ENCODE data around the gene BPIFA2. TPM values are rescaled to one million over a fixed set of nuclear protein-coding genes. Genes with fewer than 3 reads are reported as not detected.
"Not testable (repeated sequence)": the region's sequence is repeated elsewhere in the genome, so short reads cannot be mapped to it uniquely, and the experiment has no call there.

The BPIFA2 gene
- total RNA-seq, 4 donors from 2014 or later = 2.2 TPM; not detected in 3

DNA sequence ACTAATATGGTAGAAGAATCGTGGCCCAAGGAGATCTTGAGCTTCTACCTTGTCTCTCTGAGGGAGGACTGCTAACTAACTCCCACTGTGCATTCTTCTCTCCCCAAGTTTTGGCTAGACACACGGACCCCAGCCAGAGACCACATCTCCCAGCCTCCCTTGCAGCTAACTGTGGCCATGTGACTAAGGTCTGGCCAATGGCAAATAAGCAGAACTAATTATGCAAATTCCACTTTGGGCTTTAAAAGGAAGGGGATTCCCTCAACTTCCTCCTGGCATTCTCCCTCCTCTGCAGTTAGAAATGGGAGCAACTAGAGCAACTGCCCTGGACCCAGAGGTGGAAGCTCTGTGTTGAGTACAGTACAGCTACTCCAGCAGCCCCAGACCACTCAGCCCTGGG is 15.4 kb downstream of the BPIFA2 start:
- no peak for DNase-seq (ENCODE audit: low spot score in 2 of 2)
- no peak for TF ChIP-seq EP300 (IDR thresholded peaks at IDR 0.05)
- TF ChIP-seq, protein P1, sequence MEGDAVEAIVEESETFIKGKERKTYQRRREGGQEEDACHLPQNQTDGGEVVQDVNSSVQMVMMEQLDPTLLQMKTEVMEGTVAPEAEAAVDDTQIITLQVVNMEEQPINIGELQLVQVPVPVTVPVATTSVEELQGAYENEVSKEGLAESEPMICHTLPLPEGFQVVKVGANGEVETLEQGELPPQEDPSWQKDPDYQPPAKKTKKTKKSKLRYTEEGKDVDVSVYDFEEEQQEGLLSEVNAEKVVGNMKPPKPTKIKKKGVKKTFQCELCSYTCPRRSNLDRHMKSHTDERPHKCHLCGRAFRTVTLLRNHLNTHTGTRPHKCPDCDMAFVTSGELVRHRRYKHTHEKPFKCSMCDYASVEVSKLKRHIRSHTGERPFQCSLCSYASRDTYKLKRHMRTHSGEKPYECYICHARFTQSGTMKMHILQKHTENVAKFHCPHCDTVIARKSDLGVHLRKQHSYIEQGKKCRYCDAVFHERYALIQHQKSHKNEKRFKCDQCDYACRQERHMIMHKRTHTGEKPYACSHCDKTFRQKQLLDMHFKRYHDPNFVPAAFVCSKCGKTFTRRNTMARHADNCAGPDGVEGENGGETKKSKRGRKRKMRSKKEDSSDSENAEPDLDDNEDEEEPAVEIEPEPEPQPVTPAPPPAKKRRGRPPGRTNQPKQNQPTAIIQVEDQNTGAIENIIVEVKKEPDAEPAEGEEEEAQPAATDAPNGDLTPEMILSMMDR (IDR thresholded peaks at IDR 0.05) = no peak
- TF ChIP-seq POLR2A (IDR thresholded peaks at IDR 0.05) = no peak
- WGBS, 2 donors = 78 to 82% methylated on average over 2 of the region's 2 CpGs

DNA sequence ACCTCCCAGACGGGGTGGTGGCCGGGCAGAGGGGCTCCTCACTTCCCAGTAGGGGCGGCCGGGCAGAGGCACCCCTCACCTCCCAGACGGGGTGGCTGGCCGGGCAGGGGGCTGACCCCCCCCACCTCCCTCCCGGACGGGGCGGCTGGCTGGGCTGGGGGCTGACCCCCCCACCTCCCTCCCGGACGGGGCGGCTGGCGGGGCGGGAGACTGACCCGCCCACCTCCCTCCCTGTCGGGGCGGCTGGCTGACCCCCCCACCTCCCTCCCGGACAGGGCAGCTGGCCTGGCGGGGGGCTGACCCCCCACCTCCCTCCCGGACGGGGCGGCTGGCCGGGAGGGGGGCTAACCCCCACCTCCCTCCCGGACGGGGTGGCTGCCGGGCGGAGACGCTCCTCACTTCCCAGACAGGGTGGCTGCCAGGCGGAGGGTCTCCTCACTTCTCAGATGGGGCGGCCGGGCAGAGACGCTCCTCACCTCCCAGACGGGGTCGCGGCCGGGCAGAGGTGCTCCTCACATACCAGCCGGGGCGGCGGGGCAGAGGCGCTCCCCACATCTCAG is 17.2 kb downstream of the BPIFA2 start:
- not testable (repeated sequence) for H3K4me3 ChIP-seq; H3K4me1 ChIP-seq; H3K27me3 ChIP-seq; H3K36me3 ChIP-seq; H3K27ac ChIP-seq; H3K9me3 ChIP-seq; DNase-seq (ENCODE audit: low spot score in 2 of 2)
- WGBS, 2 donors = 80 to 84% methylated on average over 4 to 15 of the region's 40 CpGs

More for the DNA sequence above, 15.4 kb downstream of the BPIFA2 start:
- Histone ChIP-seq H3K9me3 (peaks cover 0 to 9% (median 0%) of the 10 kb centered on the region in 4 donors), H3K4me1 (no peaks in the 10 kb centered on the region), H3K27ac (no peak overlapping the region), H3K36me3 (no peaks in the 10 kb centered on the region), H3K27me3 (no peaks in the 10 kb centered on the region), H3K4me3 (no peak overlapping the region)

GRCh38 chr20:33187491-33187890 is 19.5 kb downstream of the BPIFA2 start:
- 83 to 85% methylated on average over 4 of the region's 4 CpGs for whole genome bisulfite sequencing, 2 donors
- TF ChIP-seq, protein P1 (IDR thresholded peaks at IDR 0.05) = no peak
- TF ChIP-seq POLR2A (IDR thresholded peaks at IDR 0.05) (no peak), EP300 (IDR thresholded peaks at IDR 0.05) (no peak)
- no peak for DNase-seq (ENCODE audit: low spot score in 2 of 2)
- H3K4me3 ChIP-seq = no peak overlapping the region
- no peaks in the 10 kb centered on the region for H3K36me3 ChIP-seq
- no peaks in the 10 kb centered on the region for H3K4me1 ChIP-seq
- H3K9me3 ChIP-seq = peaks cover 0 to 9% (median 0%) of the 10 kb centered on the region in 4 donors
- no peak overlapping the region for H3K27ac ChIP-seq
- no peaks in the 10 kb centered on the region for H3K27me3 ChIP-seq

DNA sequence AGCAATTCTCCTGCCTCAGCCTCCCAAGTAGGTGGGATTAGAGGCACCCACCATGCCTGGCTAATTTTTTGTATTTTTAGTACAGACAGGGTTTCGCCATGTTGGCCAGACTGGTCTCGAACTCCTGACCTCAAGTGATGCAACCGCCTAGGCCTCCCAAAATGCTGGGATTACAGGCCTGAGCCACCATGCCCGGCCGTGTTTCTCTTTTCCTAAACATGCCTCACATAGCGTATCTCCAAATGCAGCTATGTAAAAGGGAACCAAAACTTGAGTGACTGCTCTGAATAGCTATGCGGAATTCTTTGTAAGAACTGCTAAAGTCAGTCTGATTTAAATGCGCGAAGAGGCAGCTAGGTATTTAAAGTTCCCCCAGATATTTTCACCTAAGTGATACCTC is 20.5 kb downstream of the BPIFA2 start:
- Histone ChIP-seq H3K9me3 (peaks cover 0 to 2% (median 0%) of the 10 kb centered on the region in 4 donors), H3K4me1 (no peaks in the 10 kb centered on the region), H3K27ac (no peak overlapping the region), H3K4me3 (no peak overlapping the region), H3K36me3 (no peaks in the 10 kb centered on the region), H3K27me3 (no peaks in the 10 kb centered on the region)
- no peak for DNase-seq (ENCODE audit: low spot score in 2 of 2)
- 86 to 88% methylated on average over 9 of the region's 9 CpGs for WGBS, 2 donors
- TF ChIP-seq POLR2A (IDR thresholded peaks at IDR 0.05) (no peak), EP300 (IDR thresholded peaks at IDR 0.05) (no peak)
- TF ChIP-seq, protein P1 (IDR thresholded peaks at IDR 0.05) = no peak

GRCh38 chr20:33191484-33191883 is 23.5 kb downstream of the BPIFA2 start:
- WGBS, 2 donors = 29 to 33% methylated on average over 3 of the region's 3 CpGs
- Histone ChIP-seq H3K4me1 (no peaks in the 10 kb centered on the region), H3K4me3 (no peak overlapping the region), H3K27me3 (no peaks in the 10 kb centered on the region), H3K27ac (no peak overlapping the region), H3K36me3 (no peaks in the 10 kb centered on the region), H3K9me3 (no peaks in the 10 kb centered on the region)
- TF ChIP-seq EP300 (IDR thresholded peaks at IDR 0.05) (no peak), POLR2A (IDR thresholded peaks at IDR 0.05) (no peak)
- TF ChIP-seq, protein P1 (IDR thresholded peaks at IDR 0.05) = no peak
- DNase-seq (ENCODE audit: low spot score in 2 of 2) = no peak

GRCh38 chr20:33191955-33192354 is 24.0 kb downstream of the BPIFA2 start:
- Histone ChIP-seq H3K27ac (no peak overlapping the region), H3K4me3 (no peak overlapping the region), H3K36me3 (no peaks in the 10 kb centered on the region), H3K4me1 (no peaks in the 10 kb centered on the region), H3K27me3 (no peaks in the 10 kb centered on the region), H3K9me3 (no peaks in the 10 kb centered on the region)
- no peak for DNase-seq (ENCODE audit: low spot score in 2 of 2)
- no peak for TF ChIP-seq POLR2A (IDR thresholded peaks at IDR 0.05)
- TF ChIP-seq, protein P1 (IDR thresholded peaks at IDR 0.05) = no peak
- TF ChIP-seq EP300 (IDR thresholded peaks at IDR 0.05) = no peak
- 74% methylated on average over 1 of the region's 1 CpG for WGBS, 2 donors
